HS-27A (cell line): ENCODE results near the gene CHD9.

ENCODE experiments used
- DNase-seq: peaks from one replicate; pipeline ENCODE4 v3.0.0-alpha.2; 2012; ENCODE audit warnings: low read depth, missing footprints

Gene CHD9

DNA sequence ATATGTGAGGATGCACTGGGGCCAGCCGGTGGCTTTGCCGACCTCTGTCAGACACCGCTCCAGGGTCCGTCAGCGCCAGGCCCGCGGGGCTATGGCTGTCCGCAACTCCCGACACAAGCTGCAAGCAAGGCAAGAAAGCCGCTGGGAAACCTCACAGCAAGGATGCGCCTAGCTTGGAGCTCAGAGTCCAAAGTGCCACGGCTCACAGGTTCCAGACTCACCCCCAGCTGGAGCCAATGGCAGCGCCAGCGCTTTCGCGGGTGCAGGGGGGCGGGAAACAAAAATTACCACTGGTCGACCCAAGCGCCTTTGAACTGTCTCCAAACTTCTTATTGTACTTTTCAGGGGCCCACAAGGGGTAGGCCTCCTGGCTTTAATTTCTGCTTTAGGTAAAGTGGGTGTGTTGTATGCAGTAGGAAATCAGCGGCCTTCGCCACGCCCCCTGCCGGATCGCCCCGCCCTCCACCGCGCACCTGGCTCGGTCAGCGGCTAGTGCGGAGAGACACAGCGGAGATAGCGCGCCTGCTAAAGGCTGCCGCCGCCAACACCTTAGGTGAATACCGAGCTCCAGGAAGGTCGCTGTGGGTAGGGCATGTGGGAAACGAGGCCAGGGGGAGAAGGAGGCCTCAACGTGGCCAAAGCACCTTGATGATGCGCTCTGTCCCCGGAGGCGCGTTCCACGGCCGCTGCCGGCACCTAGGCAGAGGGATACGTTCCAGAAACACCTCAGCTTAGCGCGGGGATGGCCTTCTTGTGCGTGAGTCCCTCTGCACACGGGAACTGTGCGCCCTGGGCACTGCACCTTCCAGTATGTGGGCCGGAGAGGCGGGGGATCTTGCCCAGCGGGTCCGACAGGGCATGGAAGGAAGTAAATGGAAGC, 318.4 kb downstream of the CHD9 start:
- DNase-seq = no peak

DNA sequence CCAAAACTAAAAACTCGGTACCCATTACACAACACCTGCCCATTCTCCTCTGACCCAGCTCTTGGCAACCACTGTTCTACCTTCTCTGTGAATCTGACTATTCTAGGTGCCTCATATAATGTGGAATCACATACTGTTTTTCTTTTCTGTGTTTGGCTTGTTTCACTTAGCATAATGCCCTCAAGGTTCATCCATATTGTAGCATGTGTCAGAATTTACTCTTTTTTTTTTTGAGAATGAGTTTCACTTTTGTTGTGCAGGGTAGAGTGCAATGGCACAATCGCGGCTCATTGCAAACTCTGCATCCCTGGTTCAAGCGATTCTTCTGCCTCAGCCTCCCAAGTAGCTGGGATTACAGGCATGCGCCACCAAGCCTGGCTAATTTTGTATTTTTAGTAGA, 320.0 kb downstream of the CHD9 start:
- no peak for DNase-seq

DNA sequence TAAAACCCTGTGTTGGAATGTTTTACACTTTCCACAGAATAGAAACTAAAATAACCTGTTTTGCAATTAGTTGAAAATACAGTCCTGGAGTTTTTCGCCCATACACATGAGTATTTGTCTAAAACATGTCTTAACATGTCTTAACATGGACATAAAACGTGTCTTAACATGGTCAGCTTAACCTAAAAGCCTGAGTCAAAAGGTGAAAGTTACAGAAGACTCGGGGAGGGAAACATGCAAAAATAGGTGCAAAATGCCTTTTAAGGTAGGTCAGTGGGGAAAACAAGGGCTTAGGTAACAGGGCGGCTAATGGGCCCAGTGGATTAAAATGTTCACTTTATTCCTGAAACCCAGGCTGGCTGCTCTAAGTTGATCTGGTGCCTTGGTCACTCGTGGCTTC, 323.3 kb downstream of the CHD9 start:
- no peak for DNase-seq
